GM23248 (cell line): ENCODE results near the gene HAGHL.

Experiments used
- EZH2 ChIP-seq: fragments of 200-600 bp; sonication (generic); IDR thresholded peaks from 2 replicates; pipeline ENCODE4 v1.6.1; 2018; ENCODE audit warnings: antibody characterized with exemption, mild to moderate bottlenecking; ENCODE audit not compliant: insufficient read depth, poor library complexity, severe bottlenecking
- EZH2phosphoT487 ChIP-seq: fragments of 200-600 bp; sonication (generic); IDR thresholded peaks from 2 replicates; pipeline ENCODE4 v1.6.1; 2018; ENCODE audit warnings: antibody characterized with exemption, moderate library complexity, mild to moderate bottlenecking, low read depth; ENCODE audit not compliant: insufficient read depth

DNA sequence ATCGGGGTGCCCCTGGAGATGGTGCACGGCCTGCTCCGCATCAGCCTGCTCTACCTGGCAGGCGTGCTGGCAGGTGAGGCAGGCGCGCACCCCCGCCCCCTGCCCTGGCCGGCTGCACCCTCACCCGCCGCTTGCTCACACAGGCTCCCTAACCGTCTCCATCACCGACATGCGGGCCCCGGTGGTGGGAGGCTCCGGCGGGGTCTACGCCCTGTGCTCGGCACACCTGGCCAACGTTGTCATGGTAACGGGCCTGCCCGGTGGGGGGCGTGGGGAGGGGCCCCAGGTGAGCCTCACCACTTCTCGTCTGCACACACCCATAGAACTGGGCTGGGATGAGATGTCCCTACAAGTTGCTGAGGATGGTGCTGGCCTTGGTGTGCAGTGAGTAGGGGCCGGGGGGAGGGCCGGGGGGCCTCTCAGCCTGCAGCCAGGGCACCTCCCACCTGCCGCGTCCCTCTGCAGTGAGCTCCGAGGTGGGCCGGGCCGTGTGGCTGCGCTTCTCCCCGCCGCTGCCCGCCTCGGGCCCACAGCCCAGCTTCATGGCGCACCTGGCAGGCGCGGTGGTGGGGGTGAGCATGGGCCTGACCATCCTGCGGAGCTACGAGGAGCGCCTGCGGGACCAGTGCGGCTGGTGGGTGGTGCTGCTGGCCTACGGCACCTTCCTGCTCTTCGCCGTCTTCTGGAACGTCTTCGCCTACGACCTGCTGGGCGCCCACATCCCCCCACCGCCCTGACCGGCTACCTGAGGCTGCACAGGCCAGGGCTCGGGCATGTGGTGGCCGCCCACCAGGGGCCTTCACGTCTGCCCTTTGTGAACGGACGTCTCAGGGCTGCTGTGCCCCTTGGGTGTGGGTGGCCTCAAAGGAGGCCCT is 49.4 kb upstream of the HAGHL start:
- TF ChIP-seq EZH2: no peak
- TF ChIP-seq EZH2phosphoT487: no peak
